CD1c-positive myeloid dendritic cell (primary cell): ENCODE results near the gene UBE2G2.

Experiments used
- DNase-seq: peaks from one replicate; pipeline ENCODE4 v3.0.0-alpha.2; 2016; ENCODE audit errors: extremely low spot score

UBE2G2 gene, protein sequence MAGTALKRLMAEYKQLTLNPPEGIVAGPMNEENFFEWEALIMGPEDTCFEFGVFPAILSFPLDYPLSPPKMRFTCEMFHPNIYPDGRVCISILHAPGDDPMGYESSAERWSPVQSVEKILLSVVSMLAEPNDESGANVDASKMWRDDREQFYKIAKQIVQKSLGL

DNA sequence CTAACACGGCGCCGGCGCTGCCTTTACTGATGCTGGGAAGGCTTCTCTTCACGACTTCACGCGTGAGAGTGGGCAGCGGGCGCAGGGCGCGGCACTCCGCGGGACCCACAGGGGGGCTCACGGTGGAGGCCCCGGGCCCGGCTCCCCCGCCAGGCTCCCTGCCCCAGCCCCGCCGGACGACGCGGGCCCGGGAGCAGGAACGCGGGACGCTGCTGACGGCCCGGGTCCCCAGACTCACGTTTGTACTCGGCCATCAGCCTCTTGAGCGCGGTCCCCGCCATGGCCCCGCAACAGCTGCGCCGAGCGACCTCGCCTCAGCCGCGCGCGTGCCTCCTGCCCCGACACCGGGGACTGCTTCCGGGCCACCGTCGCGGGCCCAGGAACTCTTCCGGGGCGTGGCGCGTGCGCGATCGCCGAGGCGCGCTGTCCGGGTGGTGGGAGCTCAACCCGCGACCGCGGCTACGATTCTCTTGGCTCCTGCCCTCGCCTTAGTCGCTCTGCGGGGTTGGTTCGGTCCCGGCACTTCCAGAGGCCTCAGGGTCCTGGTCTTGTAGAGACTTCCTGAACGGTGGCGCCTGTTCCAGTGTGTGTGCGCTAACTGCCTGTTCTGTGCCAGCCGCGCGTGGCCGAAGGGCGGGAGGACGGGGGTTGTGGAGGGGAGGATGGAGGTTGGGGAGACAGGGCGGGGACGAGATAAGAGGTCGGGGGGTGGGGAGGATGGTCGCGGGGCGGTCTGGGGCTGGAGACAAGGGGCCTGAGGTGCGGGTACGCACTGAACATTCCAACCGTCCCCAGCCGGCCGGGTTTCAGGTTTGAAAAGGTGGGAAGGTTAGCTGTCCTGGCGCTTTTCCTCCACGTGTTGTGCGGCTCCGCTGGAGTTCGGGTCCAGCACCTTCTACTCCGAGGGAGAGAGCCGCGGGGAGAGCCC is at the start of gene UBE2G2:
UBE2G2 (minus strand) TSS at position 353 of the 928 bp plus-strand sequence; CDS start at position 281, 72 bp downstream.
- DNase-seq = peak; percentile 91

DNA sequence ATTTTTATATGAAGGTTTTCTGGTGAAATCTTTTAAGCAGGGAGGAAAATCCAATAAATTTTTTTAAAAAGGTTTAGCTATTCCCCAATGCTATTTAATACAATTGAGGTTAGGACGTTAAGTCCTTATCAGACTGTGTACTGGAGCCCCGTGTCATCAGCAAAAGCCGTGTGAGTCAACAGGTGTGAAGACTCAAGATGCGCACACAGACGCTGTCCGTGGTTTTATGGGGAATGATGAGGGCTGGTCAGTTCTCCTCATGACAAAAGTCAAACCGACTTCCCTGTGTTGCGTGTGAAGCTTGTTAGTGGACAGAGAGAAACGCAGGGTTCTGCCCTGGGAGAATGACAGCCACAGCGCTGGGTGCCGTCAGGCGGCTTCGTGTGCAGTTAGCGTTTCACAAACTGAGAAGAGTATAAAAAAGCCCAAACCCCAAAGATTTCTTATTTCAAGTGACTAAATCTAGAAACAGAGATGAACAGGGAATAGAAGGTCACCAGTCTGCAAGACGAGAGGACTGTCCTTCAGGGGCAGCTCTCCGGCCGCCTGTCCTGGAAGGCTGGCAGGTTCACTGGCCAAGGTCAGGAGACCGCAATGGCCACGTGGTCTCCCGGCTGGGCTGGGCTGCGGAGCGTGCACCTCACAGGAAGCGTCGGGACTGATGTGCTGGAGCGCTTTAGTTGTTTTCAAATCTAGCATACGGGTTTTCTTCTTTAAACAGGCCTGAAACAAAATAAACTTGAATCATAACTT is 49.5 kb upstream of the UBE2G2 start:
- DNase-seq = no peak

DNA sequence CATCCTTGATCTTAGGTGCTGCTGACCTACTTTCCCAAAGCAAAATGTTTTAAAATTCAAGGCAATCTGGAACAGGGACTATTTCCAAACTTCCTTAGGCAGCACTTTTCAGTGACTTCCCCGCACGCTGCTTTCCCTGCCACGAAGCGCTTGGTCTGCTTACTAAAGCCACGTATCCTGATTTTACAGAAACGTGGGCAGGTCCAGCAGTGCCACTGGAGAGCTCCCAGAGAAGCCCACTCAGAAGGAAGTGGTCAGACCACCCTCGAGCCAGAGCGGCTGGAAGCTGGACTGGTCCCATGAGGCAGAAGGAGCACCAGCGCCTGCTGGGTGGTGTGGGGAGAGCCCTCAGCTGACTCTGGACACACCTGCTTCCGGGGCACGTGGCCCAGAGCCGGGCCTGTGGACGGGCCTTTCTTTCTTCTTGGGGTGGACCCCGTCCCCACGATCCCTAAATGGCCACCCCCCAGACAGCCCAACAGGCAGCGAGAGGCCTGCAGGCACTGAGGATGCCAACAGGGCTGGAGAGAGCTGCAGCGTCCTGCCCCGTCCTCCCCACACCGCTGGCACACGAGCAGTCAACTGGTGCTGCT is 48.7 kb upstream of the UBE2G2 start:
- DNase-seq = no peak

DNA sequence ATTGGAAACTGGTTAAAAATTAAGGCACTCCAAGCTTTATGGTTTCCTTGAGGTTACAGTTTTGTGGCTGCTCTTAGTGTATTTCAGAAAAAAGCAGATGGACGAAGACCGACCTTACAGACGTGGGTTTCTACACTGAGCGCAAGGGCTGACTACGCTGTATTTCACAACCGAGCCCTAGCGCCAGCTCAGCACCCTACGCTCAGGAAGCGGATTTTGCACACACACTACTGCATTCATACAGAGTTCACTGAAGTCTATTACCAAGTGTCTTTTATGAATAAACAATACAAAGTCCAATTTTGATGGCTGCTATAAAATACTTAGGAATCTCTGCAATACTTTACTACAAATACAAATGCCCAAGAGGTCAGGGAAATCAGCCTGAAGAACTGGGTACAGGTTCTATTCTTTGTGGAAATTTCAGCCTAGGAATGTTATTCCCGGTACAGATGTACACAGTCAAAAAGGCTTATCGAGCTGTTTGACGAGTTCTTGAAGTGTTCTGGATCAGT is 48.1 kb upstream of the UBE2G2 start:
- DNase-seq = peak; percentile 78

DNA sequence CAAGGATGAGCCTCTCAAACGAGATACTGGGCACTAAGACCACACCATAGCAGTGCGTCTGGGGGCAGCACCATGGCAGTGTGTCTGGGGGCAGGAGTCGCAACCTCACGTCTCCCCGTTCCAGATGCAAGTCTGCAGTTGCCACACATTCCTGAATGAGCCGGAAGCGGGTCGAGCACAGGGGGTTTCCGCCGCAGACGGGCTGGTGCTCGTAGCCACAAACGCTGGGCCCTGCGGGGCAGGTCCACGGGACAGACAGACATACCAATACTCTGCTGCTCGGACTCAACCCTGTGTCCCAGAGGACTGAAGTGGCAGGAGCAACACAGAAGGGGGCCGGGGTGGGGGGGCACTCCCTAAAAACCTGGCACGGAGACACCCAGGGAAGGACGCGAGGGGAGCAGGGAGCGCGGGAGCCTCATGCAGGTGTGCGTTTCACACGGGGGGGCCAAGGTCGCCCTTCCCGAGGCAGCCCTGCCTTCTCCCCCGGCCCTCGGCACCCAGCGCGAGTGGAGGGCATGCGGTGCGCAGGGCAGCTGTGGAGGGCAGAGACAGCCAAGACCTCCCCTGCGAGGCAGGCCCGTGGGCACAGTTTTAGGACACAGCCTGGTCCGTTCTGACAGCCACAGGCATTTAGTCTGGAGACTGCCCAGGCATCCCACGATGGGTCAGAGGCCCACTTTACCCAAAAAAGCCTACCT is 47.4 kb upstream of the UBE2G2 start:
- no peak for DNase-seq

DNA sequence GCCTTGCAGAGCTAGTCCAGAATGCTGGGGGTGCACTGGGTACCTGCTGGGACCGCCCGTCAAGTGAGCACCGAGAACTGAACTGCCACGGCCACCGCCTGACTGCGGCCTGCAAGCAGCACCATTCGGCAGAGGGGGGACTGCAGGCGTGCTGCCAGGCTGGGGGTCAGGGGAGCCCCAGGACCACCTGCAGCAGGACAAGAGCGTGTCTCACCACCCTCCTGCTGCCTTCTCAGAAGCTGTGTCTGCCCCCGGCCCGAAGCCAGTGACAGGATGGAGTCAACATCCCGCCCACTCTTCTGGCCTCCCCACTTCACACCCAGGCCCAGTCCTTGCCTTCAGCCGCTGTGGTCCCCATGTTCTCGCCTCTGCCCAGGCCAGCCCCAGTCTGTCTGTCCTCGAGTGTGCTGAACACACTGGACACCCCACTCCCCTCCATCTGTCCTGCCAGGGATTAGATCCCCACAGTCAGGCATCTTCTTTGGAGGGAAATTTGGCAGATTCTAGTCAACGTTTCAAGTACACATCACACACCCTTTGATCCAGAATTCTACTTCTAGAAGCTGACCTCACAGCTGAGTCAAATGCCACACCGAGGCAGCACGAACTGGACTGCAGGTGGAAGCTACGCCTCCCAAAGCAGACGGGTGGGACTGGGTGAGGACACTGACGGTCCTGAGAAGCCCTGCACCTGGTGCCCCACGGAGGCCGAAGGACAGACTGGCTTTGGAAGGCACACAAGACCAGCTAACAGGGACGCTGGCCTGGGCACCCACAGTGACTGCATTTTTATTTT is 45.8 kb upstream of the UBE2G2 start:
- DNase-seq = no peak

DNA sequence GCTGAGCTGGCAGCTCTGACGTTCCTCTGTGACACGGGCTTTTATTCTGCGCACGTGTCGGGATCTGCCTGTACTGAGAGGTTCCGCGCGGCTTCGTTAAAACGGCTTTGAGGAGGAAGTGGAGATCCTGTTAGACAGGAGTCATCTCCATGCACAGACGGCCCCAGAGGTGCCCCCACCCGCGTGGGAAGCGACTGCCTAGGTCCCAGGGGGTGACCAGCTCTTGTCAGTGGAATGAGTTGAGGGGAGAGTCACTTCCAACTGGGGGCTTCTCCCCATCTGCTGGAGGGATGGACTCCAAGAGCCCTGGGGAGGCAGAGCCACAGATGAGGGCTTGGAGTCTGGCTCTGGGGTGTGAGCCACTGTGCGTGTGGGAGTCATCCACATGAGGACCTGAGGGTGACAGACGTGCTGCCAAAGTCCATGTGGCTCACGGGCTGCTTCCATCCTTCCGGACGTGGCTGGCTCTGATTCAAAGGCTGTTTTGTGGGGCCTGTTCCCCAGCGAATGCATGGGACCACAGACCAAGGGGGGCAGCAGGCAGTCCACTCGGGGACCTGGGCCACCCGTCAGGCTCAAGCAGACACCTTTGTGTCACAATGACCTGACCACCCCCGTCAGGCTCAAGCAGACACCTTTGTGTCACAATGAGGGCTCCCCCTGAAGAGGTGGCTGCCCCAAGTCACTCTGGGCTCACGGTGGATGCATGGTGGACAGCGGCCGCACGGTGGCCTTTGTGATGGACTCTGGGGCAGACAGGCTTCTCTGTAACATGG is 45.1 kb upstream of the UBE2G2 start:
- DNase-seq = peak; percentile 90

DNA sequence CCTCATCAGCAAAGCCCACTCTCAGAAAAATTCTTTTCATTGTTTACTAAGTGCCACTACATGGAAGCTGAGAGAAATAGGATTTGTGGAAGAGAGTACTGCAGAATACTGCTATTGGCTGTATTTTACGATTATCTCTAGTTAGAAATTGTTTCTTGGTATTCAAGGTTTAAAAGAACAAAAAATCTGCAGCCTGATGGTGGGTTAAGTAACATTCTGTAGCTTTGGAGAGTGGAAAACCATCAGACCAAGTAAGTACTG is 44.5 kb upstream of the UBE2G2 start:
- no peak for DNase-seq

DNA sequence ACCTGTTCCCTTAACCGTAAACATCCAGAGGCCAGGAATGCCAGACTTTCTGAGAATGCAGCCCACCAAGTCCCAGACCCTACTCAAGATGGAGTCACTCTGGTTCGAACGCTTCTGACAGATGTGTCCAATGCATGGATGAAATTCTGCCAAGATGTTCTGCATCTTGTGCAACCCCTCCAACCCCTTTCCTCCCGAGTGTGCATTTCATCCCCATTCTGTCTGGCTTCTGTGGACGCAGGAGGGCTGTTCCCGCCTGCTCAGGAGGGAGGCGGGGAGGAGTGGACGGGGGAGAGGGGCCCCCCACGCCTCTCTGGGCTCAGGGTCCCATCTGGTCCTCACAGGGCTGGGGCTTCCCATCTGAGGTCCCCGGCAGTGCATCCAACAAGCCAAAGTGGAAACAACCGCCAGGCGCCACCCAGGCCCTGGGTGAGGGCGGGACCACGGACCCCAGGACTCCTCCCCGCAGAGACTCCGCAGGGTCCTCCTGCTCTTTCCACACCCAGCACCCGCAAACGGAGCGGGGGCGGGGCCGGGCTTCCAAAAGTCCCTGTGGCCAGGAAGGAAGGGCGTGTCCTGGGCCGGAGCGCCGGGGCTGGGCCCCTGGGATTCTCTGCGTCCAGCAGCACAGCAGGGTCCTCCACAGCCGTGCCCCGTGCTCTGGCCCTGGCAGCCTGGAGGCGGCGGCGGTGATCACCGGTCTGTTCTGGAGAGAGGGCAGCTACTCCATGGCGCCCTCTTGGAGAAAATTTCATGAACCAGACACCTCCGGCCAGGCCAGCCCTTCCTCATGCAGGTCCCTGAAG is 44.0 kb upstream of the UBE2G2 start:
- peak; percentile 74 for DNase-seq

DNA sequence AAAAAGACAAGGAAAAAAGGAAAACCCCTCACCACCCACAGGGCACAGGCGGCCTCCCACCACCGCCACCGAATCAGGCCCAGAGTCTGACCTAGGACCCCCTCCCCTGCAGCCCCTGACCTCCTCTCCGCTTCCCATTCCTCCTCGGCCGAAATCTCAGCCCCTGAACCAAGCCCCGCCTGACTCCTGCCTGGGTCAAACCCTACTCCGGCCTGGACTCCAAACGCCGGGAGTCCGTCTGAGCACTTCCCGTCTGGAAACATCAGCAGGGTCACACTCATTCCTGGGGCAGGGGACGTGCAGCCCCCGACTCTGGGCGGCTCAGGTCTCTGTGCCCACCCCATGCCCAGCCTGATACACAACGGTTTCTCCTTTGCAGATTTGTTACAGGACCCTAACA is 42.6 kb upstream of the UBE2G2 start:
- no peak for DNase-seq

DNA sequence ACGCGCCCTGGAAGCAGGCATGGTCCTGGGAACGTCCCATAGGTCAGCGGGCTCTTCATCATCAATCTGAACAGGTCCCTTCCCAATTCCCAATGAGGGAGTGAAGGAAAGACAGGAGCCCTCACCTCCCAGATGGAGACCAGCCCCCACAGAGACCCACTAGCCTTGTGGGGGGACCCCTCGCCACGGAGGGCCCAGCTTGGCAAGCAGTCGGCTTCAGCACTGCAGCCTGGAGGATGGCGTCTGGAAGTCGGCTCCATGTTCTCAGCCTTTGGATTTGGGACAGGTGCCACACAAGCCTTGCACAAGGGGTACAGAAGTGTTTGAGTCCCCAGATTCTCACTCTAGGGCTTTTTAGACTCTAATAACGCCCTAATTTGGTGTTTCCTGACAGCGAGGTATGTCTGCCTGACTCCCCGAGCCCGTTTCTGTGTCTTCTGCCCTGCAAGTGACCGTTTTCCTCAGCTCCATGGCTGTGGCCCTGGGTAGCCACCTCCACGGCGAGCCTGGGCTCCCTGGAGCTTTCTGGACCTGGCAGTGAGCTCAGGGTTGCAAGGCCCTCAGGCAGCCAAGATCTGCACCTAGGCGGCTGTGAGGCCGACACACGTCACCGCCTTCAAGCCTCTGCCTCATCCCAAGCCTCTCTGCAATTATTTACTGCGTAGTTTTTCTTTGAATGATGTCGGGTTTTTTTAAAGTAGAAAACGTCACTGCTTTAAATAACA is 41.3 kb upstream of the UBE2G2 start:
- no peak for DNase-seq

DNA sequence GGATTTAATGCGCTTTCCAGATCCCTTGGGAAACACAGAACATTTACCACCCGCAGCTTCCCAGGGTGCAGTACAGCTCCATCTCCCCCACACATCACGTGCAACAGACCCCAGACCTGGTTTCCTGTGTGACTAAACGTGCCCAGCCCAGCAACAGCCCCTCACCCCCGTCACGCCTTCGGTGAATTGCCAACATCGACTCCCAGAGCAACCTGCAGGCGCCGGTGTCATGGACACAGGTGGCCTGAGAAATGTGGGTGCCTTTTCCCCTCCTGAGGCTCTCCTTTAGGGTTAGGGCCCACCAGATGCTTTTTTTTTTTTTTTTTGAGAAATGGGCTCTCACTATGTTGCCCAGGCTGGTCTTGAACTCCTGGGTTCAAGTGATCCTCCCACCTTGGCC is 40.5 kb upstream of the UBE2G2 start:
- DNase-seq = no peak

DNA sequence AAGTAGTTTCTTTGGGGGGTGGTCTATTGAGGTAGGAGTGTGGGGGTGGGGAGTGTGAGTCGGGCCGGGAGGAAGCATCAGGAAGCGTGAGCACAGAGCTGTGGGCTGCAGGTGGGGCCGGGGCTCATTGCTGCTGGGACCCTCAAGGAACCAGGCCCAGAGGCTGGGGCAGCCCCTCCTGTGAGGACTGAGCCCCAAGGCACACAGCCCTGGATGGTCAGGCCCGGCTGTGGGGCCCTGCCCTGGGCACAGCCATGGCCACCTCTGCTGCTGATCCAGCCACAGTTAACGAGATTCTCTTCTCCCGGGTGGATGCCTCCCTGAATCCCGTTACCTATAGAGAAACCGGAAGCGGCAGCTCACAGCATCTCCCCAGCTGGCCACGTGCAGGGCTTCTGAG is 39.2 kb upstream of the UBE2G2 start:
- DNase-seq = no peak

DNA sequence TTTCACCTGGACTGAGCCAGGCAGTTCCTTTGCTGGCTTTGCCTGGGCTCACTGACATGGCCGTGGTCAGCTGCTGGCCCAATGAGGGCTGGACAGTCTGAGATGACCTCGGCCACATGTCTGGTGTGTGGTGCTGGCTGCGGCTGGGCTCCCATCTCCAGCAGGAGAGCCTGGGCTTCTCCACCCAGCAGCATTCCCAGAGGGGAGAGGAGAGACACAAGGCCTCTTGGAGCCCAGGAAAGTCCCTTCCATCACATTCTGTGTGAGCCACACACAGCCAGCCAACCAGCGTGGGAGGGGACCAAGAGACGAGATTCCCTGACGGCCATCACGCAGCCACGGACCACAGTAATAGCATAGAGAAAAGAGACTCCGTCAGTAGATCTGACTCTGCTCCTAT is 37.3 kb upstream of the UBE2G2 start:
- no peak for DNase-seq

DNA sequence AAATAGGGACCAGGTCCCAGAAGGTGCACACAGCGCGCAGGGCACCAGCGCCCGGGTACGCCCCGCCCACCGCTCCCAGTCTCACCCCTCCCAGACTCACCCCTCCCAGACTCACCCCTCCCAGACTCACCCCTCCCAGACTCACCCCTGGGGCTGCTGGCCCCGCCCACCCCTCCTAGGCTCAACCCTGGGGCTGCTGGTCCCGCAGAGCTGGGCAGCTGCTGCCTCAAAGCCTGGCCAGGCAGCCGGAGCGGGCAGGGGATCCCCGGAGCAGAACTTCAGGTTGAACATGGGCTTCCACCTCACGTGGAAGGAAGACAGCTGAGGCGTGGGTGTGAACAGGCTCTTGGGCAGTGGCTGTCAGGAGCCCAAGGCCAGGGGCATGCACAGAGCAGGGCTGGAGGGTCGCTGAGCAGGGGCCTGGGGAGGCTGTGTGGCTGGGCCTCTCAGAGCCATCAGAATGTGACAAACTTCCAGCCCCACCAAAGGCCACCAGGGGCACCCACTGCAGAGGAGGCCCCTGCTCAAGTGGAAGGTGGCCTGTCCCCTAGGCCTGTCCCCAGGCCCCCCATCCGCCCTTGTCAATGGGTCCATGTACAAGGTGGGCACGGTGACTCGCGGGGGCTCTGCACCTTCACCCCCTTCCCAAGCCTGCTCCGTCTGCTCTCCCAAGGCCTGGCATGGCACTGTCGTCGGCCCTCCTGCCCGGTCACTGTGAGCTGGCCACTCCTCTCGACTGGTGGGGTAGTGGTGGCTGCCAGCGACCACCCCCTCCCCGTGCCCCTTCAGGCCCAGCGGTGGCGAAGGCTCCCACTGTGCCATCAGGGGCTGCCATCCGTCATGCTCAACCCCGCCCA is 36.6 kb upstream of the UBE2G2 start:
- no peak for DNase-seq

DNA sequence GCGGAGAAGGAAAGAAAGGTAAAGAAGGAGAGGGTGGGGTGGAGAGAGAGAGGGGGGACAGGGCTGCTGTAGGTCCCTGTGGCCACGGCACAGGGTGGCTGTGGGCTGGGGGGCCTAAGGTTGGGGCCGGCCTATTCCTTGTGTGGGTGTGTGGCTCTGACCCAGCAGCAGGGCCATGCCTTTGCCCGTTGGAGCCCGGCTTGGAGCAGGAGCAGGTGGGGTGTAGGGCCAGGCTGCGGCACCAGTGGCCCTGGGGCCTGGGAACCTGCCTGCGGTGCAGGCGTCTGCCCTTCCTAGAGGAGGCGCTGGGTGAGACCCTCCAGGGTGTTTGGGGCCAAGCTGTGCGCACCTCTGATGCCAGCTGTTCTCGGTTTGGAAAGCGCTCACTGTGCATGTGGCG is 35.9 kb upstream of the UBE2G2 start:
- DNase-seq = no peak

DNA sequence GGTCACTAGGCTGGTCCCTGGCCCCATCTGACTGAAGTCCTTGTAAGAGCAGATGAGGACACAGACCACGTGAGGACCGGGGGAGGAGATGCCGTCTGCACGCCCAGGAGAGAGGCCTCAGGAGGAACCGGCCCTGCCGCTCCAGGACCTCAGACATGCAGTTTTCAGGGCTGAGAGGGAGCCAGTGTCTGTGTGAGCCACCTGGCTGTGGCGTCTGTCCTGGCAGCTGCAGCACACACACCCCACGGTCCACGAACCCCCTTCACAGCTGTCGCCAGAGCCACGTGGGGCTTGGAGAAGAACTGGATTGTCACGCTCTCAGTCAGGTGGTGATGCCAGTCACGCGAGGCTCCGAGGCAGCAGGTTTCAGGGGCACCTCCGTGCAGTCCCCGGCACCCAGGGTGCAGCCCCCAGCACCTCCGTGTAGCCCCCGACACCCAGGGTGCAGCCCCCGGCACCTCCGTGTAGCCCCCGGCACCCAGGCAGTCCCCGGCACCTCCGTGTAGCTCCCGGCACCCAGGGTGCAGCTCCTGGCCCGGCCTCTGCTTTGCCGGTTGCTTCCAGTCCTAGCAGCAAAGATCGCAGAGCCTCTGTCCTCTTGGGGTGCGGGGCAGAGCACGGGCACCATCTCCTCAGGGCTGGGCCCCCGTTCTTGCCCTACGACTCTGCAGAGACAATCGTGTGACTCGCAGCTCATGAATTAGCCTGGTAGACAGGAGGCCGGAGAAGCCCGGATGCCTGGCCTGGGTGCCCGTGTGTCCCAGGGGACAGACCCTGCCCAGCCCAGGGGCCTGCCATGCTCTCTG is 35.2 kb upstream of the UBE2G2 start:
- peak; percentile 38 for DNase-seq
